A204.1 (cell line): ENCODE data around the gene EXOC3L4.

Experiments
- FAIRE-seq: peaks from 2 replicates; lab custom pipeline; 2012; peaks lifted over from hg19 to GRCh38; lab: Jason Lieb, UNC

The EXOC3L4 gene

GRCh38 chr14:103133210-103134140 lies 39.0 kb downstream of the EXOC3L4 start:
- FAIRE-seq, result no peak

- no peak for FAIRE-seq
These were observed 39.9 kb downstream of the EXOC3L4 start for GRCh38 chr14:103134405-103134804.

- FAIRE-seq, result no peak
These were observed 40.4 kb downstream of the EXOC3L4 start for GRCh38 chr14:103134919-103135318.

DNA sequence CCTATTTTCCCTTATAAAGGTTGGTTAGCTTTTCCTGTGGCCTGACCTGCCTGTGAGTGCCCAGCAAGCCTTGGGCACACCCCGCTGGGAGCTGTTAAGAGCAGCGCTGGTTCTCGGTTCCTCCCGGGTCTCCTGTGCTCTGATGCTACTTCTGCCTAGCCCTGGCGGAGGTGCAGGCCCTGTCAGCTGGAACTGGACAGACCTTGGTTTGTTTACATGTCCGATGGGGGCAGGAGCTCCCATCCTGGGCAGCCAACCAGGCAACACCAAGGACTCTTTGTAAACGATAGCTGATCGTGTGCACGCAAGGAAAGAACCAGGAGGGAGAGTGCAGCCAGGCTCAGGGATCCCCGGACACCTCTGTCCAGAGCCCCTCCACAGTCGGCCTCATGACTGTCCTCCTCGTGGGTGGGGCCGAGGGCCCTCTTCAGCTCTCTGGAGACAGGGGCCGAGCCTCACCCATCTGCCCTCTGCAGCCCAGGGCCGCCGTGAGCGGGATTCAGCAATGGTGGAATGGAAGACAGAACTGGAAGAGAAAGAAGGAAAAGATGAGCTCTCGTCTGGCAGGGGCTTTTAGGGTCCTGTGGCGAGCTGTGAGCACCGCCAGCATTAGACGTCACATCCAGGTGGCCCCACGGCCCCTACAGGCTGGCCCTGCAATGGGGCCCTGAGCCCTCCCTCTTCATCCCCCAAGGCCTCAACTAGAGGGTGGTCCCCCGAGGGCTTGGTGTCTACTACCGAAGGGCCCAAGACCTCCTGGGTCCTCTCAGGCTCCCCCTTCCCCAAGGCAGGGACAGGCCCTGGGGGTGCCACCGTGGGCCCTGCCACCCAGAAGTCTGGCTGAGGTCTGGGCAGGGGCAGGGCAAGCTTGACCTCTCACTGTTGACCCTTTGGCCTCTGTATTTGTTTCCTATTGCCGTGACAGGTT lies 41.1 kb downstream of the EXOC3L4 start:
- no peak for FAIRE-seq

- FAIRE-seq, result no peak
These were observed 42.1 kb downstream of the EXOC3L4 start for GRCh38 chr14:103136388-103137271.

DNA sequence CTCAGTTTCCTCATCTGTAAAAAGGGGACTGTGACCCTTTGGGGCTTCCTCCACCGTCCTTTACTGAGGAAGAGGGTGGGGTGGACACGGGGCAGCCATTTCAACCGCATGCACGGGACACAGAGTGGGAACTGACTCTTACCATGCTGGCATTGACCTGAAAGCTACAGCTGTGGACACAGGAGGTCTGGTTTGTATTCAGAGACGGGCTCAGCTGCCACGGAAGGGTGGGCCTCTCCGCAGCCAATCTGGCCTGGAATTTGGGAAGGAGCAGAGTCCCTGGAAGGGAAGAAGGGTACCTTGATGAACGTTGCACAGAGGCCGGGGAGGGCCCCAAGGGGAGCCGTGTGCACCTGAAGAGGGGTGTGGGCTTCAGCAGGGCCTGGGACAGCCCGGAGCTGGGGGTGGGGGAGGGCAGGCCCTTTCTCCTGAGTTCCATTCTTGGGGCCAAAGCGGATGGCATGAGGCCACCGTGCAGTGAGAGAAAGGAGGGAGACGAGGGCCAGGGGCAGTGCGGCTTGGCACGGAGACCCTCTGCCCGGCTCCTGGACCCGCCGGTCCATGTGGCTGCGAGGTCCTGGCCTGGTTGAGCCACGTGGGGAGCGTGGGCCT lies 43.3 kb downstream of the EXOC3L4 start:
- no peak for FAIRE-seq

GRCh38 chr14:103138301-103139131 lies 44.0 kb downstream of the EXOC3L4 start:
- no peak for FAIRE-seq

GRCh38 chr14:103139132-103140025 lies 44.9 kb downstream of the EXOC3L4 start:
- no peak for FAIRE-seq

GRCh38 chr14:103140316-103141109 lies 46.0 kb downstream of the EXOC3L4 start:
- no peak for FAIRE-seq

GRCh38 chr14:103141117-103141796 lies 46.7 kb downstream of the EXOC3L4 start:
- no peak for FAIRE-seq

GRCh38 chr14:103142026-103142425 lies 47.5 kb downstream of the EXOC3L4 start:
- FAIRE-seq, result no peak

DNA sequence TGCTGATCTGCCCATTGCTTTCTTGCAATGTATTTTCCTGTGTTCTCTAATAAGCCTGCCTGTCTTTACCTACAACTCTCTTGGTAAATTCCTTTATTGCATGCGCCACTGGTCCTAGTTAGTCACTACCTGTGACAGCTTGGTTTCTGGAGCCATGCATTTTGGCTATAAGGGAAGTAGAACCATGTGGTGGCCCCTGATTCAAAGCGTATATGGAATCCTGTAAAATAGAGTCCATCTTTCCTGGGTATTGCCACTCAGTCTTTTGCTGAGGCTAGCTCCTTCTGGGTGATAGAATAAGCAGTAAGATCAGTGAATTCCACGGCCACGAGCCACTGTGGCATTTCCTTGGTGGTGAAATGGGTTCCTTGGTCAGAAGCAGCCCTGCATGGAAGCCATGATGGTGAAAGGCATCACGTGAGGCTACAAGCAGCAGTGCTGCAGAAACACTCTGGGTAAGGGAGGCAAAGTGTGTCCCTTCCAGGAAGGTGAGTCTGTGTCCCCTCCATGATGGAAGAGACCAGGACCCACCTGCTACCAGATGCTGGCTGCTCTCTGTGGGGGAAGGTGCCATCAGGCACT lies 48.3 kb downstream of the EXOC3L4 start:
- no peak for FAIRE-seq

- FAIRE-seq, result no peak
These were observed 49.0 kb downstream of the EXOC3L4 start for GRCh38 chr14:103143506-103143905.

DNA sequence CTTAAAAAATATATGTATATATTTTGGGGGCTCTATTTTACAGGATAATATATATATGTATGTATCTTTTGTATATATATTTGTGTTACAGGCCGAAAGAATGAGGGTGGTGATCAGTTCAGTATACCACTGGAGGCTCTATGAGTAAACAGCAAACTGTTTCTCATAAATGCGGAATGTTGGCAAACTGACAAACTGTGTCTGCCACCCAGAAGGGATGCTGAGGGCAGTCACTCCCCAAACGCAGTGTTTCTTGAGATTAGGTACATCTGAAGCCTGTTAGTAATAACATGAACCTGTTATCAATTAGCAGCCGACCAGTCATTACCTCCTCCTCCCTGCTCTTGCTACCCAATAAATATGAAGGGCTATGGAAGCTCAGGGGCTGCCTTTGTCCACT lies 49.6 kb downstream of the EXOC3L4 start:
- FAIRE-seq, result no peak

GRCh38 chr14:103146141-103146709 lies 51.7 kb downstream of the EXOC3L4 start:
- FAIRE-seq, result no peak

DNA sequence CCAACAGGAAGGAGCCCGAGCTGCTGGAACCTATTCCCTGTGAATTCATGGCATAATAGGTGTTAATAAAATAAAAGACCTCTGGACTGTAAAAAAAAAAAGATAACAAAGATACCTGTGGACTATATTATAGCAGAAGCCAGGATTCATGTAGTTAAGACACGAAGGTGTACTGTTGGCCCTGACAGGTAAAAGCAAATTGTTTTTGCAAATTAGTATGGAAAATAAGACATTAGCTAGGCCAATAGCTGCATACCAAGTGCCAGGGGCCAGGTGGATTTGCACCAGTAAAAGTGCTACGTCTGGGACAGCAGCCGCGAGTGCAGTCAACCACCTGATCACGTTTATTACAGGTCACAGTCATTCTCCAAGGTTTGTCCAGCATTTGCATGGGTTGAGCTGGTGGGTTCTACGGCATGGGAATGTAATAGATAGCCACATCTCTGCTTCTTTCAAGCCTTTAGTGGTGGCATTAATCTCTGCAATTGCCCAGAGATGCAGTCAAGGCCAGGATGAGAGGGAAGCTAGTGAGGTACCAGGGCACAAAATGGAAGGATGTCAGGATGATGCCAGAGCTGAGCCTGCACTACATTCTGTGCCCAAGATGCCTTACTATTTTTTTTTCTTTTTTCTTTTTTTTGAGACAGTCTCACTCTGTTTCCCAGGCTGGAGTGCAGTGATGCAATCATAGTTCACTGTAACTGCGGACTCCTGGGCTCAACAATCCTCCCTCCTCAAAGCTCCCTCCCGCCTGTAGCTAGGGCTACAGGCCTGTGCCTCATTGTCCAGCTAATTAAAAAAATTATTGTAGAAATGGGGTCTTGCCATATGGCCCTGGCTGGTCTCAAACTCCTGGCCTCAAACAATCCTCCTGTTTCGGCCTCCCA lies 55.1 kb downstream of the EXOC3L4 start:
- no peak for FAIRE-seq
